SK-N-SH (cell line): Measurements from ENCODE around the gene HEPHL1. TPM values are rescaled to one million over a fixed set of nuclear protein-coding genes. Genes with fewer than 3 reads are reported as not detected.
A peak's percentile ranks its signal among the peaks of the same experiment; 100 is the strongest.

Experiments
- CTCF ChIA-PET: fragments of 300-600, 350-600 bp; formaldehyde crosslinking; extraction: SDS; loops from one replicate; lab custom pipeline; 2021; lab: Yijun Ruan, JAX
- POLR2A ChIA-PET: fragments of 350-600 bp; sonication (Branson Sonifier 250); formaldehyde crosslinking; extraction: SDS; loops from one replicate; lab custom pipeline; 2020; ENCODE audit warnings: antibody characterized with exemption, inconsistent platforms; lab: Yijun Ruan, JAX
- DNase-seq: peaks from one replicate; pipeline ENCODE4 v3.0.0; 2012
- H2AFZ ChIP-seq: fragments of 200-600 bp; sonication (generic); 2 replicates; pipeline ENCODE4 v1.8.1; 2016; ENCODE audit warnings: antibody characterized with exemption, mild to moderate bottlenecking, low read depth
- H3F3A ChIP-seq: fragments of 200-600 bp; sonication (generic); replicated peaks from 2 replicates; pipeline ENCODE3; 2016; ENCODE audit warnings: antibody characterized with exemption, mild to moderate bottlenecking; ENCODE audit not compliant: insufficient read depth
- H3K27ac ChIP-seq, 2 experiments: fragments of 200-500 bp in 1 of 2; fragments of 200-600 bp in 1 of 2; sonication (Bioruptor generic) in 1 of 2; sonication (generic), shearing (Covaris generic) in 1 of 2; 2 replicates each; pipeline versions ENCODE4 v1.5.1 to v1.6.1; 2014 to 2016; ENCODE audit warnings: low read depth in 2 of 2, inconsistent platforms in 1 of 2, low read length in 1 of 2, mild to moderate bottlenecking in 1 of 2, mixed read lengths in 1 of 2
- H3K27me3 ChIP-seq: fragments of 200-600 bp; sonication (generic), shearing (Covaris generic); 2 replicates; pipeline ENCODE4 v1.6.1; 2016; ENCODE audit warnings: mixed run types; ENCODE audit not compliant: insufficient read depth
- H3K36me3 ChIP-seq, 2 experiments: fragments of 200-500 bp in 1 of 2; fragments of 200-600 bp in 1 of 2; sonication (Bioruptor generic) in 1 of 2; sonication (generic) in 1 of 2; replicated peaks in 1 of 2; 2 replicates each; pipeline versions ENCODE3 to v1.5.1; 2014 to 2016; ENCODE audit warnings: low read length in 1 of 2, mild to moderate bottlenecking in 1 of 2; ENCODE audit not compliant: insufficient read depth in 2 of 2, control insufficient read depth in 1 of 2
- H3K4me1 ChIP-seq, 2 experiments: fragments of 200-500 bp in 1 of 2; fragments of 200-600 bp in 1 of 2; sonication (Bioruptor generic) in 1 of 2; sonication (generic), shearing (Covaris generic) in 1 of 2; 2 replicates each; pipeline versions ENCODE4 v1.5.1 to v1.6.1; 2014 to 2016; ENCODE audit warnings: low read depth in 1 of 2, low read length in 1 of 2, mixed run types in 1 of 2; ENCODE audit not compliant: insufficient read depth in 2 of 2, control insufficient read depth in 1 of 2
- H3K4me2 ChIP-seq: fragments of 200-600 bp; sonication (generic), shearing (Covaris generic); 2 replicates; pipeline ENCODE4 v1.6.1; 2017; ENCODE audit warnings: mixed run types
- H3K4me3 ChIP-seq, 2 experiments: fragments of 200-500 bp in 1 of 2; fragments of 200-600 bp in 1 of 2; sonication (Bioruptor generic) in 1 of 2; sonication (generic), shearing (Covaris generic) in 1 of 2; 2 replicates each; pipeline versions ENCODE4 v1.5.1 to v1.8.1; 2014 to 2016; ENCODE audit warnings: low read depth in 2 of 2, inconsistent platforms in 1 of 2, low read length in 1 of 2, mild to moderate bottlenecking in 1 of 2, mixed read lengths in 1 of 2, moderate library complexity in 1 of 2
- H3K79me2 ChIP-seq: fragments of 200-600 bp; sonication (generic); 2 replicates; pipeline ENCODE4 v1.8.1; 2017; ENCODE audit warnings: mild to moderate bottlenecking; ENCODE audit not compliant: insufficient read depth
- H3K9ac ChIP-seq: fragments of 200-600 bp; sonication (generic); 2 replicates; pipeline ENCODE4 v1.6.1; 2017; ENCODE audit warnings: mixed run types
- H3K9me2 ChIP-seq: fragments of 200-600 bp; sonication (generic); 2 replicates; pipeline ENCODE4 v1.6.1; 2017; ENCODE audit warnings: mixed run types
- H3K9me3 ChIP-seq: fragments of 200-600 bp; sonication (generic); 2 replicates; pipeline ENCODE4 v1.6.1; 2017; ENCODE audit warnings: mixed run types, mild to moderate bottlenecking, moderate library complexity
- H4K20me1 ChIP-seq: fragments of 200-600 bp; sonication (generic); 2 replicates; pipeline ENCODE4 v1.6.1; 2017; ENCODE audit warnings: mild to moderate bottlenecking, mixed run types; ENCODE audit not compliant: insufficient read depth
- CHD2 ChIP-seq: fragments of 150-350 bp; IDR thresholded peaks from 2 replicates; pipeline ENCODE4 v1.6.1; 2018; ENCODE audit warnings: low read length; ENCODE audit not compliant: partially characterized antibody
- EP300 ChIP-seq, 2 experiments: IDR thresholded peaks; 2 replicates each; pipeline versions ENCODE4 v1.4.0 to v1.6.1; 2012; ENCODE audit warnings: borderline replicate concordance in 1 of 2, low read depth in 1 of 2, low read length in 1 of 2
- FOXJ3 ChIP-seq: sonication (generic); formaldehyde crosslinking; IDR thresholded peaks from 2 replicates; pipeline ENCODE4 v1.5.1; 2020; ENCODE audit warnings: mild to moderate bottlenecking, missing genetic modification reagents
- GABPA ChIP-seq: IDR thresholded peaks from 2 replicates; pipeline ENCODE4 v1.4.0; 2012; ENCODE audit warnings: low read depth, mild to moderate bottlenecking
- IRF3 ChIP-seq: fragments of 150-350 bp; IDR thresholded peaks from 2 replicates; pipeline ENCODE4 v1.6.1; 2016; ENCODE audit warnings: mild to moderate bottlenecking, low read depth, low read length
- JUND ChIP-seq: IDR thresholded peaks from 2 replicates; pipeline ENCODE4 v1.4.0; 2012
- MEF2A ChIP-seq: IDR thresholded peaks from 2 replicates; pipeline ENCODE4 v1.4.0; 2012; ENCODE audit warnings: low read depth, borderline replicate concordance
- NFIC ChIP-seq: IDR thresholded peaks from 2 replicates; pipeline ENCODE4 v1.4.0; 2012; ENCODE audit warnings: borderline replicate concordance
- NRF1 ChIP-seq: IDR thresholded peaks from 2 replicates; pipeline ENCODE4 v1.6.1; 2012; ENCODE audit warnings: low read depth, mild to moderate bottlenecking, low read length
- PBX3 ChIP-seq: IDR thresholded peaks from 2 replicates; pipeline ENCODE4; 2012
- POLR2AphosphoS5 ChIP-seq: IDR thresholded peaks from 2 replicates; pipeline ENCODE4 v1.6.1; 2012; ENCODE audit warnings: low read depth, low read length
- RCOR1 ChIP-seq: fragments of 150-350 bp; IDR thresholded peaks from 2 replicates; pipeline ENCODE4 v1.6.1; 2017; ENCODE audit warnings: antibody characterized with exemption, low read length
- RXRA ChIP-seq: IDR thresholded peaks from 2 replicates; pipeline ENCODE4 v1.4.0; 2012; ENCODE audit warnings: low read depth, mild to moderate bottlenecking, borderline replicate concordance
- SIN3A ChIP-seq: IDR thresholded peaks from 2 replicates; pipeline ENCODE4 v1.6.1; 2012; ENCODE audit warnings: low read depth, mild to moderate bottlenecking, low read length, moderate library complexity, borderline replicate concordance
- SMC3 ChIP-seq: IDR thresholded peaks from 2 replicates; pipeline ENCODE4 v1.6.1; 2012; ENCODE audit warnings: low read depth, low read length, improper control_type of control experiment
- TAF1 ChIP-seq: IDR thresholded peaks from 2 replicates; pipeline ENCODE4 v1.6.1; 2012; ENCODE audit warnings: low read depth, mild to moderate bottlenecking, low read length, moderate library complexity, borderline replicate concordance
- TCF12 ChIP-seq: IDR thresholded peaks from 2 replicates; pipeline ENCODE4 v1.4.0; 2012
- USF1 ChIP-seq: IDR thresholded peaks from 2 replicates; pipeline ENCODE4 v1.4.0; 2012; ENCODE audit warnings: low read depth, borderline replicate concordance
- YY1 ChIP-seq: IDR thresholded peaks from 2 replicates; pipeline ENCODE4 v1.4.0; 2012; ENCODE audit warnings: low read depth, mild to moderate bottlenecking
- WGBS: methylation state at CpG from one replicate; pipeline ENCODE4 v1.1.6; 2017; ENCODE audit warnings: low lambda C conversion rate; 5-methylcytosine and 5-hydroxymethylcytosine counted together
- polyA plus RNA-seq, 3 experiments: library from polyadenylated mRNA; depleted of rRNA; stranded (reverse); fragments of >200 nt; gene quantifications; 2 replicates each; pipeline ENCODE4 v1.2.3, GENCODE V29; 2012
- TF ChIP-seq, protein P1 (sequence below): IDR thresholded peaks from 2 replicates; pipeline ENCODE4 v1.4.0; 2012; ENCODE audit warnings: low read depth

HEPHL1 gene
- polyA plus RNA-seq, 1 of the 3 experiments (the other 2 are of a cell fraction), result not detected

- no peaks in the 10 kb centered on the region for H3K27me3 ChIP-seq
- peaks cover 52 to 58% of the 10 kb centered on the region in 2 experiments for H3K4me1 ChIP-seq
- no peak for DNase-seq
- no peaks in the 10 kb centered on the region for H3K9me2 ChIP-seq
- H3K9ac ChIP-seq, result no peak overlapping the region
- H3K4me3 ChIP-seq, result peak overlapping the region; percentile 9 to 69; a peak in 2 of 4 replicates
- no peak overlapping the region for H2AFZ ChIP-seq
- no peaks in the 10 kb centered on the region for H3K9me3 ChIP-seq
- H3F3A ChIP-seq, result peaks cover 23% of the 10 kb centered on the region
- ChIA-PET POLR2A (no interaction called here), CTCF (interaction anchor here (1.1 kb wide), 2 partner anchors 236 to 286 kb away, joined by 3 read pairs; no protein-coding TSS in a partner anchor)
- peak overlapping the region; percentile 70 to 89 for H3K27ac ChIP-seq
- peak overlapping the region; percentile 85 for H3K4me2 ChIP-seq
- H3K36me3 ChIP-seq, result no peaks in the 10 kb centered on the region
- peaks cover 69% of the 10 kb centered on the region for H3K79me2 ChIP-seq
- TF ChIP-seq RXRA, result no peak
- TF ChIP-seq POLR2AphosphoS5, result no peak
- no peak for TF ChIP-seq PBX3
- TF ChIP-seq SMC3, result no peak
- no peak for TF ChIP-seq CHD2
- no peak for TF ChIP-seq RCOR1
- TF ChIP-seq TCF12, result no peak
- no peak for TF ChIP-seq YY1
- TF ChIP-seq NRF1, result no peak
- no peak for TF ChIP-seq MEF2A
- no peak for TF ChIP-seq NFIC
- TF ChIP-seq USF1, result no peak
- TF ChIP-seq SIN3A, result no peak
- TF ChIP-seq JUND, result no peak
- no peak for TF ChIP-seq EP300 (IDR thresholded peaks at IDR 0.05; ENCODE audit: borderline replicate concordance in 1 of 2, low read depth in 1 of 2, low read length in 1 of 2)
- no peak for TF ChIP-seq TAF1
- TF ChIP-seq, protein P1, sequence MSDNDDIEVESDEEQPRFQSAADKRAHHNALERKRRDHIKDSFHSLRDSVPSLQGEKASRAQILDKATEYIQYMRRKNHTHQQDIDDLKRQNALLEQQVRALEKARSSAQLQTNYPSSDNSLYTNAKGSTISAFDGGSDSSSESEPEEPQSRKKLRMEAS, result no peak
- no peak for TF ChIP-seq IRF3
- no peak for TF ChIP-seq GABPA
- no peak for TF ChIP-seq FOXJ3 (CRISPR knock-in tag)
- H4K20me1 ChIP-seq, result peaks cover 24% of the 10 kb centered on the region; the same call in 1 of the 2 replicates
- WGBS, result 94% methylated on average over 3 of the region's 3 CpGs
These were observed 110.0 kb downstream of the HEPHL1 start for GRCh38 chr11:94131047-94131717.
